ENCODE results near the gene SRRT.

SRRT gene

DNA sequence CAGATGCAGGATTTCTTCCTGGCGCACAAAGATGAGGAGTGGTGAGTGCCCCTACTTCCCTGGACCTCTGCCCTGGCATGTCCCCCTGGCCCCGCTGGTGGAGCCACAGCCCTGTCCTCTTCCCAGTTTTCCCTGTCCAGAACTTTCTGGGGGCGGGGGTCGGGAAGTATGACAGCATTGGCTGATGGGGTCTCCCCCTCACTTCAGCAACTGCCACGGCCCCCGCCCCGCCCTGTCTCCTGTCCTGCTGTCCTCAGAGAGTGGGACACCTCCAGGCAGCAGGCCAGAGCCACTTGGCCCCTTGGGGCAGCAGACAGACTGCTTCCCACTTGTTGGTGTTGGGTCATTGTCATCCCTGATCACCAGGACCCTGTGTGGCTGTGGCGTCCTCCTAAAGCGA lies 7.3 kb downstream of the SRRT start:
- DNase-seq = no peak

DNA sequence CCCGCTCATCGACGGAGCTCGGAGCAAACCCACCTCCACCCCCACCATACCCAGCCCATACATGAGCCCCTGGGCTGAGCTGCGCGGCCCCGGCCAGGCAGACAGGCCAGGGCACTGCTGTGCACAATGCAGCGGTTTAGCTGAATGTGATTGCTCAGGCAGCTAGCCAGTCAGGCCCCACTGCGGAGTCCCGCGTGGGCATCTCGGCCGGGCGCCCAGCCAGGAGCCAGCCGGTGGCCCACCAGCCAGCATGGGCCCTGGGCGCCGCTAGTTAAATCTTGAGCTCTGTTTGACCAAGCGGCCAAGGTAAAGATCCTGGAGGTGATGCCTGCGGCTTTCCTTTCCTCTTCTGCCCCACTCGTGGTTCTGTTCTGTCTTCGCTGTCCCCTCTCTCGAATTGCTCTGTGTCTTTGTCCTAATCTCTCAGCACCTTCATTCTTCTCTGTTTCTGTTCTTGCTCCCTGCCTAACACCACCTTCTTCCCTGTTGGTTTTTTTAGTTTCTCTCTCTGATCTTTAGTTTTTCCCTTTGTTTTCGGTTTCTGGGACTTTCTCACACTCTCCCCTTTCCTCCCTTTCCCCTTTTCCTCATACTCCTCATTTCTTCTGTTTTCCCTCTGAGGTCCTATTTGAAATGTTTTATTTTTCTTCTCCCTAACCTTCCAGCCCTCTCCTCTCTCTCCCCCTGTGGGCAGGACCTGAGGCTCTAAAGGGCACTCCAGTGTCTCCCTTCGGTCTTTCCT lies 8.1 kb downstream of the SRRT start:
- no peak for DNase-seq

DNA sequence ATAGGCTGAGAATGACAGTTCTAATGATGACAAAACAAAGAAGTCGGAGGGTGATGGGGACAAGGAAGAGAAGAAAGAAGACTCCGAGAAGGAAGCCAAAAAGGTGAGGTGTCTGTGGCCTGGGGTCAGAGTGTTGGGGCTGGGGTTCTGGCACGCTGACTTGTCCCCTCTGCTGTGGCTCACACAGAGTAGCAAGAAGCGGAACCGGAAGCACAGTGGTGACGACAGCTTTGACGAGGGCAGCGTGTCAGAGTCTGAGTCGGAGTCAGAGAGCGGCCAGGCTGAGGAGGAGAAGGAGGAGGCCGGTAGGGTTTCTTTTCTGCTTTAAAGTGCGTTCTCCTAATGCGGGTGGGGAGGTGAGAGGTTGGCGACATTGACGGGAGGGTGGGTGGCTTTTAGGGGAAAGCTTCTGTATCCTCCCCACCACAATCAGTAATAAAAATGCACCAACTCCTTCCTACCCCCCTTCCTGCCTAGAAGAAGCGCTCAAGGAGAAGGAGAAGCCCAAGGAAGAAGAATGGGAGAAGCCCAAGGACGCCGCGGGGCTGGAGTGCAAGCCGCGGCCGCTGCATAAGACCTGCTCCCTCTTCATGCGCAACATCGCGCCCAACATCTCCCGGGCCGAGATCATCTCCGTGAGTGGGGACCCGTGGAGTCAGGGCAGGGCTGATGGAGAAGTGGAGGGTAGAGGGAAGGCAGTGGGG lies 10.0 kb downstream of the SRRT start:
- no peak for DNase-seq

DNA sequence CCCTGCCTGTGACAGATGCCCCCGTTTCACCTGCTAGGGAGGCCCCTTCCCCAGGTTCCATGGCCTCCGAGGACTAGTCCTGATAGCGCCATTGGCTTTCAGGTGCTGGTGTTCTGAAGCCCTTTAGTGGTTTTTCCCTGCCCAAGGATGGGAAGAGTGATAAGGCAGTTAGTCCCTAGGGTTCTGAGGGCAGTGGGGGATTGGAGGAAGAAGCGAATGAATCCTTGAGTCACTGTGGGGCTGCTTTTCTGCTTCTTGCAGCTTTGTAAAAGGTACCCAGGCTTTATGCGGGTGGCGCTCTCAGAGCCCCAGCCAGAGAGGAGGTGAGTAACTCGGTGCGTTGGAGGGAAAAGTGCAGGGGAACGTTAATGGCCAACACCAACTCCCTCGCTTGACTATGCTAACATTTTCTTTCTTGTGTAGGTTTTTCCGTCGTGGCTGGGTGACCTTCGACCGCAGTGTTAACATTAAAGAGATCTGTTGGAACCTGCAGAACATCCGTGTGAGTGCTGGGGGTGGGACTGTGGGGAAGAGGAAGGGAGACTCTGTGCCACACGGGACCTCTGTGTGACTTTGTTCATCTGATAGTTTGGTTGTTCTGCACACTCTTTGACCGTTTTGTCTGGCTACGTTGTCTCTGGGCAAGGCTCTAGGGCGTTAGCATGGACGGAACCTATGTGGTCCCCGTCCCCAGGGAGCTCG lies 10.7 kb downstream of the SRRT start:
- no peak for DNase-seq

DNA sequence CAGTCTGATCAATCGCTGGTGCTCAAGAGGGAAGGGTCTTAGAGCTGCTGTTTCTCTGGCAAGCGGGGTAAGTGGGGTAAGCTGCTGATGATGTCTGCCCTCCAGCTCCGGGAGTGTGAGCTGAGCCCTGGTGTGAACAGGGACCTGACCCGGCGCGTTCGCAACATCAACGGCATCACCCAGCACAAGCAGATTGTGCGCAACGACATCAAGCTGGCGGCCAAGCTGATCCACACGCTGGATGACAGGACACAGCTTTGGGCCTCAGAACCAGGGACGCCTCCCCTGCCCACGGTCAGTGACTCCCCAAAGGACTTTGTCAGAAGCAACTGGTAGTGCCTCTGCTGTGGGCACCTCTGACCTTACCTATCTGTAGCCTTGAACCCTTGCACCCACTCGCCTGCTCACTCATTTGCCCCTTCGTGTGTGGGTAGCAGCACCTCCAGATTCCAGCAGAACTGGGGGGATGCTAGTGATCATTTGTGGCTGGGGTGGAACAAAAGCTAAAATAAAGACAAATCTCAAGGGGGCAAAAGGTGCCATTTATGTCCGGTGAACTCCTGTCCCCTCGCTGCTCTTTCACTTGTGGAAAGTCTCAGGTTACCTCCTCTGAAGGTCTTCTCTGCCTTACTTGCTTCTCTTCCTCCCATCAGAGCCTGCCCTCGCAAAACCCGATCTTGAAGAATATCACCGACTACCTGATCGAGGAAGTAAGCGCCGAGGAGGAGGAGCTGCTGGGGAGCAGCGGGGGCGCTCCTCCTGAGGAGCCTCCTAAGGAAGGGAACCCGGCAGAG lies 11.4 kb downstream of the SRRT start:
- DNase-seq = no peak

DNA sequence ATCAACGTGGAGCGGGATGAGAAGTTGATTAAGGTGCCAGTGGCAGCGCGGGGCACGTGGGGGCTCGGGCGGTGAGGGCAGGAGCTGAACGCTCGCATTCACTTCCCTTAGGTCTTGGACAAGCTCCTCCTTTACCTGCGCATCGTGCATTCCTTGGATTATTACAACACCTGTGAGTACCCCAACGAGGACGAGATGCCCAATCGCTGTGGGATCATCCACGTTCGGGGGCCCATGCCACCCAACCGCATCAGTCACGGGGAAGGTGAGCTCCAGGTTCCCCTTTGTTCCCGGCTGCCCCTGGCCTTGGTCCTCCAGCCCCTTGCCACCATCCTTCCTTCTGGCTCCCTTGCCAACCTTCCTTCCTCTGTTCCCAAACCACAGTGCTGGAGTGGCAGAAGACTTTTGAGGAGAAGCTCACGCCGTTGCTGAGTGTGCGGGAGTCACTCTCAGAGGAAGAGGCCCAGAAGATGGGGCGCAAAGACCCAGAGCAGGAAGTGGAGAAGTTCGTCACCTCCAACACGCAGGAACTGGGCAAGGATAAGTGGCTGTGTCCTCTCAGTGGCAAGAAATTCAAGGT lies 12.1 kb downstream of the SRRT start:
- no peak for DNase-seq

DNA sequence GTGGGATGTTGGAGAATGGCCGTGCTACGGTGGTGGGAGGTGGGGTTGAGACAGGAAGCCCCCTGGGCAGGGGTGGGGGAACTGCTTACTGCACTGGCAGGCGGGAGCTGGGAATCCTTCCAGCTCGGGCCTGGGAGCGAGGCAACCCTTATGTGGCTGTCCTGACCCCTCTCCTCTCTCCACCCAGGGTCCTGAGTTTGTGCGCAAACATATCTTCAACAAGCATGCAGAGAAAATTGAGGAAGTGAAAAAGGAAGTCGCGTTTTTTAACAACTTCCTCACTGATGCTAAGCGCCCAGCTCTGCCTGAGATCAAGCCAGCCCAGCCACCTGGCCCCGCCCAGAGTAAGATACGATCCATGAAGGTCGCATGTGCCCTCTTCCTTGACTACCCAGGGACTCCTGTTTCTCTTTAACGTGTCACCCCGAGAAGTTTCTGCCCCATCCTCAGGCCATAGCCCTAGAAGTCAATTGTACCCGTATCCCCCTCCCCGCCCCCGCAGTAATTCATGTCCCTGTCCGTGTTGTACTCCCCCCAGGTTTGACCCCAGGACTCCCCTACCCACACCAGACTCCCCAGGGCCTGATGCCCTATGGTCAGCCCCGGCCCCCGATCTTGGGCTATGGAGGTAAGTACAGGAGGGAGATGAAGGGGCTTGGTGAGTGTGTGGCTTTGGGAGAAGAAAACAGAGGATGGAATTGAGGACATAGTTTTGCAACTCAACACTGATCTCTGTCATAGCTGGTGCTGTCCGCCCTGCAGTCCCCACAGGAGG lies 12.8 kb downstream of the SRRT start:
- DNase-seq = peak; percentile 50

DNA sequence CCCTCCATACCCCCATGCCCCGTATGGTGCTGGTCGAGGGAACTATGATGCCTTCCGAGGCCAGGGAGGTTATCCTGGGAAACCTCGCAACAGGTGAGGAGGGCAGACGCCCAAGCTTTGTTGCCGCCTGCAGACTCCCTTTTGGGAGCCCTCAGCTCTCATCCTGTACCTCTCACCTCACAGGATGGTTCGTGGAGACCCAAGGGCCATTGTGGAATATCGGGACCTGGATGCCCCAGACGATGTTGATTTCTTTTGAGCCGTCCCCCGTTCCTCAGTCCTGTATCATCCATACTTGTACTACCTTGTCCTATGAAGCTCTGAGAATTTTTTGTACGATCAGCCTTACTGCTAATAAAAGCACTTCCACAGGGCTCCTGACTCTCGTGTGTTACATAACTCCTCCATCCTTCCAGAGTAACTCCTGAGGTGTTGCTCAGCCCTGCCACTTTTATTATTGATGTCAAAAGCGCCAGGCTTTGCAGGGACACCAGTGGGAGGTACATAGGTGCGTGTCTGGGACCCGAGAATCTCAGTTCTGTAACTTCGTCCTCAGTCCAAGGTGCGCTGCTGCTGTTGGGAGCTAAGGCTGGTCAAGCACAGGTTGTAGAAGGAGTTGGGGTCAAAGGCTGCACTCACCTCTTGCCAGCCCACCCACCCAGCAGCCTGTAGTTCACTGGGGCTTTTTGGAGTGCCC lies 13.5 kb downstream of the SRRT start:
- DNase-seq = no peak

DNA sequence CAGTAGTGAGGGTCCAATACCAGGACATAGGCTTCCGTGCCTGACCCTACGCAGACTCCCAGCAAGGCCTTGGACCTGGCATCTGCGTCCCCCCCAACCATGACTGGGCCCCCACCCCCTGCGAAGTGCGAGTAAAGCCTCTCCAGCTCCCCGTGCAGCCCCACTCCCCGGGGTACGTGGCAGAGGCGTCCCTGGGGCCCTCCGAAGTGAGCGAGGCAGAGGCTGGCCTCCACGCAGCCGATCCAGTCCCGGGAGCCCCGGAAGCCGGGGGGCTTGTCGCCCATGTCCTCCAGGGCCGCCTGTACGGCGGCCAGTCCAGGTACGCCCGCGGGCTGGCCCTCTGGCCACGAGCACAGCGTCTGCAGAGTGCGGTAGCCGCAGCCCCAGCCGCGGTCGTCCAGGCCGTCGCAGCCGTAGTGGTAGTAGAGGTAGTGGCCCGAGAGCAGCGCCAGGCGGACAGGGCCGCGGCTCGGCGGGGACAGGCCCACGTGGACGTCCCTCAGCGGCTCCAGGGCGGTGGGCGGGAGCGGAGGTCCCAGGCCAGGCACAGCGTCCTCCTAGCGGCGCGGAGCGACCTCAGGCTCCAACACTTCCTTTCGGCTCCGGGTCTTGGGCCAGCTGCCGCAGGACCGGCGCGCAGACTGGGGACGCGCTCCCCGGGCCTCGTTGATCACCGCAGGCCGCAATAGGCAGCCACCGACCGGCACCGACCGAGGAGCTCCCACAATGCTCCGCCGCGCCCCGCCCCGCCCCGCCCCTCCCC lies 14.3 kb downstream of the SRRT start, which contains the start of gene UFSP1:
Gene UFSP1 (minus strand): TSS at position 728 of the 763 bp plus-strand sequence. CDS start 444 bp downstream, at position 284.
- no peak for DNase-seq

DNA sequence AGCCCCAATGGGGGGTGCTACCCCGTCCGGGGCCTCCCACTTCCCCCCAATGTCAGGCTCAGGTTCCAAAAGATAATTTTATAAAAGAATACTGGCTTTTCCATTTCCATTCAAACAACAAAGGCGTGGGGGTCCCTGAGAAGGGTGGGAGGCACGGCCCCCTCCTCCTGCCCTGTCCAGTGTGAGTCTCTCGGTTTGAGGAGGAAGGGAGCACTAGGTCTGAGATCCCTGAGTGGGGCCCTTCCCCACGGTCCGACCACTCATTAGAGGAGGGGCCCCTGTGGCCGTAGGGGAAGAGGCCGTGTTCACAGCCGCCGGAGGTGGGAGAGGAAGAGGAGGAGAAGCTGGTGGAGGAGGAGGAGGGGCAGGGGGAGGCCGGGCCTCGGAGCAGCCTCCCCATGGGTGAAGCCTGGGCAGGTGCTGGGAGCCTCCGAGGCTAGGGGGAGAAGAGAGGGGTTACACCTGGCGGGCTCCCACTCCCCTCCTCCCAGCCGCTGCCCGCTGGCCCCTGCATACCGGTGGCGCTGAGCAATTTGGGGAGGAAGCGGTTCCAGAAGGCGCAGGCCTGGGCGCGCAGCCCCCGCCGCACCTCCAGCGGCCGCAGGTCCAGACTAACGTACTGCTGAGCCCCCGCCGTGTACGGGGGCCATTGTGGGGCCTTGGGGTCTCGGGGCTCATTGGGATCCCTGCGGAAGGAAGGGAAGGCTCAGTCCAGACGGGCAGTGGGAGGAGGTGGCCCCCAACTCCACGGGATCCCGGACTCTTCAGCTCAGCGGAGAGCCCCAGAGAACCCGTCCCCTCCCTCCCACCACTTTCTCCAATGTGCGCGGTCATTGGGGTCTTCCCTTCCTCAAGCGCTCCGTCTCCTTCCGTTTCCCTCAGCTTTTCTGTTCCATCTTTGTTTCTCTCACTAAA lies 16.0 kb downstream of the SRRT start:
- DNase-seq = no peak

DNA sequence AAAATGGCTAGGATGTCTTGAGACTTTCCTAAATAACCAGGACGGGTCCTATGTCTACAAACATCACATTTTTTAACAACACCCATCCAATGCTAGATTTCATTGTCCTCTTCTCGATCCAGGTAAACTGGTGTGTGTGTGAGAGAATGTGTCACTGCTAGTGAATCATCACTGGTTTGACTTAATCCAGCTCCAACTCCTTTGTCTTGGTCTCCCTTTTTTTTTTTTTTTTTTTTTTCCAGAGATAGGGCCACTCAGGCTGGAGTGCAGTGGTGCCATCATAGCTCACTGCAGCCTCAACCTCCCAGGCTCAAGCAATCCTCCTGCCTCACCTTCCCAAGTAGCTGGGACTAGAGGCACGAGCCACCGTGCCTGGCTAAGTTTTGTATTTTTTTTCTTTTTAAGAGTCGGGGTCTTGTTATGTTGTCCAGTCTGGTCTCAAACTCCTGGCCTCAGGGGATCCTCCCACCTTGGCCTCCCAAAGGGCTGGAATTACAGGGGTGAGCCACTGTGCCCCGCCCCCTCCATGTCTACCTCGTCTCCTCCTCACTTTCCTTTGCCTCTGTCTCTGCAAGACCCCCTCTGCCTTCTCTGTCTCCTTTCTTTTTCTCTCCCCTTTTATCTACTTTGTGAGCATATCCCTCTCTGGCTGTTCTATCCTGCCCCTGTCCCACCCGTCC lies 16.8 kb downstream of the SRRT start:
- no peak for DNase-seq

DNA sequence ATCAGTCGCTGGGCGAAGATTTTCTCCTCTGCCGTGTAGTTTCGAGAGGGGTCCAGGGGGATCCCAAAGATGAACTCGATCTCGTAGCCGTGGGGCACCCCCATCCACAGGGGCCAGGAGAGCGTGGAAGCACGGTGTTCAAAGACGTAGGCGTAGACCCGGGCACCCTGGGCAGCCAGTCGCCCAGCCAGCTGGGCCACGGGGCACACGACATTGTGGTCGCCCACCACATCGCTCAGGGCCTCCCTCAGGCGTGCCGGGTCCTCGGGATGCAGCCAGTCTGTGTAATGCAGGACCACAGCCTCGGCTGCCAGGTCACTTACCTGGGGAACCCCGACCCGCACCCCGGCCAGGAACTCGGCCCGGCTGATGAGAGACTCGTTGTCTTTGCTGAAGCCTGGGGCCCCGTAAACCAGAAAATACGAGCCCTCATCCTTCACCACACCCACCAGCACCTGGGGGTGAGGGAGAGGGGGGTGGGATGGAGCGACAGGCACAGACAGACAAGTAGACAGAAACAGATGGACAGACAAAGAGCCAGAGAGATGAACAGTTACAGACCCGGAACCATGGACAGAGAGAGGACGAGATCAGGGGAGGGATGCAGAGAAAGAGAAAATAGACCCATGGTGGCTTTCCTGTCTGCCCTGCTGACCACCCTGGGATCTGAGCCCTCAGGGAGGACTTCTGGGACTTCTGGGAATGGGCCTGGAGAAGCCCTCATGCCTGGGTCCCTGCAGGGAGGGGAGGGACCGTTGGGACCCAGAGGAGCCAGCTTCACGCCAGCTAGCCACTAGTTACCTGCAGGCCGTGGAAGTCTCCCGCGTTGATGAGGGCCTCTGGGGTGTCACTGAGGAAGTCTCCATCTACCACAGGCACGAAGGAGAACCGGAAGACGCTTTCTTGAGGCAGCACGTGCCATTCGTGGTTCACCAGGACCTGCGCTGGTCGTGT lies 17.7 kb downstream of the SRRT start:
- no peak for DNase-seq

DNA sequence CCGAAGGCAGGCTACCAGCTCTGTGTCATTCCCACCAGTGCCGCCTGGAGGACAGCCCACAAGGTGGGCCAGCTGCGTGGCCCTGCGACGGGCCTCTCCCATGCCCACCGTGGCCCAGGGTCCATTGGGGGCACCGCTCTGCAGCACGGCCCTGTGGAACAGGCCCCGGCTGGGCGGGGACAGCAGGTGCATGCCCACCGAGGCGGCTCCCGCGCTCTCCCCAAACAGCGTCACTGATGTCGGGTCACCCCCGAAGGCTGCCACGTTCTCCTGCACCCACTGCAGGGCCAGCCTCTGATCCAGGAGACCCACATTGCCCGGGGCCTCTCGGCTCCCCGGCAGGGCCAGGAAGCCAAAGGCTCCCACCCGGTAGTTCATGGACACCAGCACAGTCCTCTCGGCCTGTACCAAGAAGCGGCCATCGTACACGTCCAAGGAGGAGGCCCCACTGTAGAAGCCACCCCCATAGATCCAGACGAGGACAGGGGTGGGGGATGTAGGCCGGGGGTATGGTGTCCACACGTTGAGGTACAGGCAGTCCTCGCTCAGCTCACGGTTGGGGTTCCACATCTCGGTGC lies 18.5 kb downstream of the SRRT start:
- DNase-seq = no peak

DNA sequence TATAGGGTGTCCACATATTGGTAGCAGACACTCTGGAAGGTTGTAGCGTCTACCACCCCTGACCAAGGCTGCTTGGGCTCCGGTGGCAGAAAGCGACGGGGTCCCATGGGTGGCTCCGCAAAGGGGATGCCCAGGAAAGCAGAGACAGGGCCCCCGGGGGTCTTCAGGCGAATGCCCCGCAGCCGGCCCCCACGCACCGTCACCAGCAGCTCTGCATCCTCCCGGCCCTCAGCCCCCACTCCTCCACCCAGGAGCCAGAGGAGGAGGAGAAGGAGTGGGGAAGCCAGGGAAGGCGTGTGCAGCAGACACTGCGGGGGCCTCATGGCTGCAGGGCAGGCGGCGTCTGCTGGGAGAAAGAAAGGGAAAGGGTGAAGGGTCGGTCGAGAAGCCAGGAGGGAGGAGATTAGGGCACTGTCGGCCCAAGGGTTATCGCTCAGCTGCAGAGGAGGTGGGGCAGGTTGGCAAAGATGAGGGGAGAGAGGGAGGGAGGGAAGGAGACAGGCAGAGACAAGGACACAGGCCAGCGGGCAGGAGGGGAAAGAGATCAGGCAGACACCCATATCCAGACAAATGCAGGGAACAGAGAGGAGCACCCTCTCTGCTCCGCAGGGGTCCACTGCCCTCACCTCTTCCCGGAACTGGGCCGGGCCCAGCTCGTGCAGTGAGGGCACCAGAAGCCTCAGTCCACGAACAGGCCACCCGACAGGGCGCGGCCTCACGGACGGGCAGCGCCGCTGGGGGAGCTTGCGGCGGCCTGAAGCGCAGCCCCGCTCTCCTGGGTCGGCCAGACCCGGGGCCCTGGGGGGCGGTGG lies 19.2 kb downstream of the SRRT start:
- DNase-seq = no peak

DNA sequence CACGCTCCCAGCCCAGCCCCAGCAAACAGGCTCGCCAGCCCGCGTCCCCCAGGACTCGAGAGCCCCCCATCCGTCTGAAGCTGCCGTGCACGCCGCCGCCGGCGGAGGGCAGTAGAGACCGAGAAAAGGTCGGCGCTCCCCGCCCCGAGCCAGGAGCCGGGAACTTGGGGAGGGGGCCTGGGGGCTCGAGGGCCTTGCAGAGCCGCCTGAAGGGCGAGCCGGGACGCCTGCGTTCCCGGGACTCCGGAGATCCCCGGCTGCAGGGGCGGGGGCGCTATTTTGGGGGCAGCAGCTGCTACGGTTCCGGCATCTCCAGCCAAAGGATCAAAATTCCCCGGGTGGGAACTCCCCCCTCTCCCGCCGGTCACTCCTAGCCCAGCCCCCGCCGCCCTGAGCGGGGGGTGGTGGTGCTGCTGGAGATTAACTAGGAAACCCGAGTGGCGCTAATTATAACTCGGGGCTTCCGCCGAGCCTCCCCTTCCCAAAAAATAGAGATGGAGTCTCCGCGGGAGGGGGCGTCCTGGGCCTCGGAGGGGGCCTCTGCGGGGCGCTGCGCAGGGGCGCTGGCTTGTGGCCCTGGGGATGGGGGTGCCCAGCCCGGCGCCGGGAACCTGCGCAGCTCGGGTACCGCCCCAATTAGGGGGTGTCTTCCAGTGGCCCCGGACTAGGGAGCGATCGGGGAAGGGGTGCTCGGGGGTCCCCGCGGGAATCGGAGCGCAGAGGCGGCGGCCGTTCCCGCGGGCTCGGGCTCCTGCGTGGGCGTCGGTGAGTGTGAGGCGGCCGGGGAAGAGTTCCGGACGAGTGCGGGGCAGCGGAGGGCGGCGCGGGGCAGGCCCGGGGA lies 20.2 kb downstream of the SRRT start:
- DNase-seq = no peak

DNA sequence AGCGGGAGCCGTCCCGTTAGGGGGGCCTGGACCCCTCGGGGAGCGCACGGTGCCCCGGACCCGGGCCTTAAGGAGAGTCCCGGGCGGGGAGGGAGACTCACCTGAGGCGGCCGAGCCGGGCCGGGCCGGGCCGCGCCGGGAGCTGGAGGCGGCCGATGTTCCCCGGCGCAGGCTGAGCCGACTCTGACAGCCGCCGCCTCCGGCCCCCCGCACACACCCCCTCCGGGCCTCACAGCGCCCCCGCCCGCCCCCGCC lies 20.7 kb downstream of the SRRT start, which contains the start of gene ACHE:
Gene ACHE (minus strand): TSS at position 188 of the 255 bp plus-strand sequence. CDS start 1,656 bp downstream, outside the sequence.
- no peak for DNase-seq
